Uterus (tissue), 4 donors: ENCODE measurements around the gene PLXNA4. TPM values are rescaled to one million over a fixed set of nuclear protein-coding genes. Genes with fewer than 3 reads are reported as not detected.

Experiments used
- DNase-seq, 2 donors: peaks; one replicate each; pipeline ENCODE4 v3.0.0-alpha.2; 2019 to 2020
- H3K27ac ChIP-seq, 2 donors: fragments of 200-600 bp; sonication (generic); 1 replicate in 1 of 2; 2 replicates in 1 of 2; pipeline ENCODE4 v1.5.1; 2016 to 2018
- H3K27me3 ChIP-seq, 2 donors: fragments of 200-600 bp; sonication (generic); one replicate each; pipeline ENCODE4 v1.5.1; 2018 to 2019; ENCODE audit warnings: control low read depth in 1 of 2
- H3K36me3 ChIP-seq, 2 donors: fragments of 200-600 bp; sonication (generic); one replicate each; pipeline ENCODE4 v1.5.1; 2019; ENCODE audit warnings: control low read depth in 1 of 2
- H3K4me1 ChIP-seq, 2 donors: fragments of 200-600 bp; sonication (generic); one replicate each; pipeline ENCODE4 v1.5.1; 2018 to 2019; ENCODE audit warnings: control low read depth in 1 of 2
- H3K4me3 ChIP-seq, 2 donors: fragments of 200-600 bp; sonication (generic); 1 replicate in 1 of 2; 2 replicates in 1 of 2; pipeline ENCODE4 v1.5.1; 2018 to 2019; ENCODE audit warnings: mild to moderate bottlenecking in 1 of 2
- H3K9me3 ChIP-seq, 2 donors: fragments of 200-600 bp; sonication (generic); one replicate each; pipeline ENCODE4 v1.5.1; 2019; ENCODE audit warnings: control low read depth in 1 of 2
- CTCF ChIP-seq, 4 experiments: fragments of 200-600 bp in 2 of 4; fragments of 450-650 bp in 2 of 4; sonication (generic) in 2 of 4; IDR thresholded peaks; one replicate each; pipeline ENCODE4 v1.5.1; 2016 to 2019; ENCODE audit warnings: antibody characterized with exemption in 4 of 4, mild to moderate bottlenecking in 2 of 4, moderate library complexity in 1 of 4
- POLR2A ChIP-seq, 2 donors: fragments of 450-650 bp; IDR thresholded peaks; one replicate each; pipeline ENCODE4 v1.6.1; 2016; ENCODE audit warnings: antibody characterized with exemption in 2 of 2, mild to moderate bottlenecking in 1 of 2, moderate library complexity in 1 of 2
- intact Hi-C: fragments of 100-400 bp; cut with DNase I; formaldehyde crosslinking; loops from one replicate; pipeline ENCODE4 v1.15.1; 2023; ENCODE audit warnings: low total_unique reads
- total RNA-seq, 4 donors: library from RNA; depleted of rRNA in 3 of 4; stranded (reverse); fragments of >200 nt in 3 of 4; gene quantifications; one replicate each; pipeline versions ENCODE4 v1.1.0 to v1.2.4, GENCODE V29; 2014 to 2023
- donor health status: DM: yes; HTN: yes; CAD: no.

PLXNA4 gene
- total RNA-seq, 4 donors from 2014 or later: 4.1 to 16.5 (median 7.7) TPM

GRCh38 chr7:132475669-132476116 lies 100.6 kb downstream of the PLXNA4 start:
- H3K9me3 ChIP-seq: no peaks in the 10 kb centered on the region
- no peaks in the 10 kb centered on the region for H3K27me3 ChIP-seq
- no peak for DNase-seq
- H3K4me1 ChIP-seq: peaks cover 6 to 10% of the 10 kb centered on the region in 2 donors
- no peak overlapping the region for H3K4me3 ChIP-seq
- TF ChIP-seq CTCF (IDR thresholded peaks at IDR 0.05): no peak
- no peak for TF ChIP-seq POLR2A (IDR thresholded peaks at IDR 0.05)
- intact Hi-C loops: no loop called here
- no peaks in the 10 kb centered on the region for H3K36me3 ChIP-seq
- no peak overlapping the region for H3K27ac ChIP-seq

- H3K27ac ChIP-seq: no peak overlapping the region
- no peak for DNase-seq
- no peaks in the 10 kb centered on the region for H3K36me3 ChIP-seq
- intact Hi-C loops: no loop called here
- TF ChIP-seq CTCF (IDR thresholded peaks at IDR 0.05) (no peak), POLR2A (IDR thresholded peaks at IDR 0.05) (no peak)
- H3K9me3 ChIP-seq: no peaks in the 10 kb centered on the region
- no peaks in the 10 kb centered on the region for H3K27me3 ChIP-seq
- H3K4me3 ChIP-seq: no peak overlapping the region
- peaks cover 6 to 10% of the 10 kb centered on the region in 2 donors for H3K4me1 ChIP-seq
Measured at GRCh38 chr7:132475037-132475668, 101.1 kb downstream of the PLXNA4 start.

- no peaks in the 10 kb centered on the region for H3K27me3 ChIP-seq
- TF ChIP-seq POLR2A (IDR thresholded peaks at IDR 0.05): no peak
Measured at GRCh38 chr7:132472463-132473120, 103.7 kb downstream of the PLXNA4 start.

GRCh38 chr7:132471515-132471914 lies 104.8 kb downstream of the PLXNA4 start:
- Histone ChIP-seq H3K4me3 (no peak overlapping the region), H3K36me3 (no peaks in the 10 kb centered on the region), H3K4me1 (peaks cover 6 to 10% of the 10 kb centered on the region in 2 donors), H3K27ac (peak overlapping the region in 1 of 2 donors; percentile 69), H3K9me3 (no peaks in the 10 kb centered on the region), H3K27me3 (no peaks in the 10 kb centered on the region)
- intact Hi-C loops: no loop called here
- TF ChIP-seq POLR2A (IDR thresholded peaks at IDR 0.05): no peak
- no peak for TF ChIP-seq CTCF (IDR thresholded peaks at IDR 0.05)
- no peak for DNase-seq

More at GRCh38 chr7:132472463-132473120, 103.7 kb downstream of the PLXNA4 start:
- Histone ChIP-seq H3K36me3 (no peaks in the 10 kb centered on the region), H3K4me3 (no peak overlapping the region), H3K27ac (peak overlapping the region; percentile 43 to 69), H3K4me1 (peaks cover 6 to 10% of the 10 kb centered on the region in 2 donors), H3K9me3 (no peaks in the 10 kb centered on the region)
- DNase-seq: peak; percentile 59 to 79
- intact Hi-C loops: no loop called here

GRCh38 chr7:132469681-132470080 lies 106.6 kb downstream of the PLXNA4 start:
- Histone ChIP-seq H3K4me1 (peaks cover 2 to 10% of the 10 kb centered on the region in 2 donors), H3K4me3 (no peak overlapping the region), H3K36me3 (no peaks in the 10 kb centered on the region), H3K27ac (no peak overlapping the region), H3K27me3 (no peaks in the 10 kb centered on the region), H3K9me3 (no peaks in the 10 kb centered on the region)
- TF ChIP-seq POLR2A (IDR thresholded peaks at IDR 0.05) (no peak), CTCF (IDR thresholded peaks at IDR 0.05) (no peak)
- no peak for DNase-seq
- intact Hi-C loops: no loop called here
